ENCODE measurements around the gene MAP3K7.

The MAP3K7 gene

GRCh38 chr6:90523779-90524310 is 63.0 kb downstream of the MAP3K7 start:
- DNase-seq = no peak

- no peak for DNase-seq
Observed at GRCh38 chr6:90521955-90522354, 64.9 kb downstream of the MAP3K7 start.

- no peak for DNase-seq
Observed at GRCh38 chr6:90516074-90516660, 70.7 kb downstream of the MAP3K7 start.

GRCh38 chr6:90514496-90514895 is 72.4 kb downstream of the MAP3K7 start:
- no peak for DNase-seq

- DNase-seq = no peak
Observed at GRCh38 chr6:90508753-90509152, 78.1 kb downstream of the MAP3K7 start.

GRCh38 chr6:90502866-90503407 is 83.9 kb downstream of the MAP3K7 start:
- no peak for DNase-seq

GRCh38 chr6:90502381-90502780 is 84.5 kb downstream of the MAP3K7 start:
- DNase-seq = no peak

GRCh38 chr6:90500458-90500857 is 86.4 kb downstream of the MAP3K7 start:
- DNase-seq = no peak

- no peak for DNase-seq
Observed at GRCh38 chr6:90497411-90497810, 89.5 kb downstream of the MAP3K7 start.

- DNase-seq = no peak
Observed at GRCh38 chr6:90496258-90497016, 90.4 kb downstream of the MAP3K7 start.

- no peak for DNase-seq
Observed at GRCh38 chr6:90495216-90495817, 91.6 kb downstream of the MAP3K7 start.

- no peak for DNase-seq
Observed at GRCh38 chr6:90494067-90494780, 92.6 kb downstream of the MAP3K7 start.

GRCh38 chr6:90493332-90493731 is 93.5 kb downstream of the MAP3K7 start:
- DNase-seq = no peak

GRCh38 chr6:90492798-90493197 is 94.1 kb downstream of the MAP3K7 start:
- DNase-seq = no peak

- no peak for DNase-seq
Observed at GRCh38 chr6:90492369-90492768, 94.5 kb downstream of the MAP3K7 start.

GRCh38 chr6:90490030-90490716 is 96.7 kb downstream of the MAP3K7 start:
- DNase-seq = no peak

GRCh38 chr6:90488816-90489215 is 98.1 kb downstream of the MAP3K7 start:
- DNase-seq = no peak

GRCh38 chr6:90485635-90486277 is 101.1 kb downstream of the MAP3K7 start:
- no peak for DNase-seq

GRCh38 chr6:90484903-90485302 is 102.0 kb downstream of the MAP3K7 start:
- no peak for DNase-seq

- DNase-seq = no peak
Observed at GRCh38 chr6:90484385-90484784, 102.5 kb downstream of the MAP3K7 start.

GRCh38 chr6:90483956-90484355 is 102.9 kb downstream of the MAP3K7 start:
- DNase-seq = no peak
